Natural killer cell (primary cell): ENCODE results near the gene PRICKLE3. TPM values are rescaled to one million over a fixed set of nuclear protein-coding genes. Genes with fewer than 3 reads are reported as not detected.

Experiments
- ATAC-seq, 3 donors: fragments of 150-1000 bp in 2 of 3; fragments of 200-7000 bp in 1 of 3; cut with Tn5 transposase; 1 replicate in 1 of 3; 2 replicates in 2 of 3; pipeline ENCODE4 v1.10.0; 2021; ENCODE audit warnings: mild to moderate bottlenecking in 2 of 3, moderate library complexity in 2 of 3
- DNase-seq, 2 donors: peaks; one replicate each; pipeline versions ENCODE4 v3.0.0 to v3.0.0-alpha.2; 2013 to 2021; ENCODE audit warnings: mixed read lengths in 1 of 2
- H3K27ac ChIP-seq: one replicate; pipeline ENCODE4 v1.5.1; 2013; ENCODE audit warnings: mild to moderate bottlenecking, low read length
- H3K27me3 ChIP-seq: one replicate; pipeline ENCODE4 v1.6.1; 2013; ENCODE audit warnings: low read length; ENCODE audit not compliant: control insufficient read depth, insufficient read depth
- H3K36me3 ChIP-seq: one replicate; pipeline ENCODE4 v1.6.1; 2013; ENCODE audit warnings: low read length; ENCODE audit not compliant: control insufficient read depth, insufficient read depth
- H3K4me1 ChIP-seq: one replicate; pipeline ENCODE4 v1.6.1; 2013; ENCODE audit warnings: low read length; ENCODE audit not compliant: control insufficient read depth, insufficient read depth
- H3K4me3 ChIP-seq: one replicate; pipeline ENCODE4 v1.5.1; 2013; ENCODE audit warnings: low read length
- H3K9me3 ChIP-seq: one replicate; pipeline ENCODE4 v1.6.1; 2013; ENCODE audit warnings: low read length; ENCODE audit not compliant: control insufficient read depth, insufficient read depth
- H3K27ac Mint-ChIP-seq, 2 donors: one replicate each; pipeline ENCODE4 v1.8.0; 2022; ENCODE audit warnings: mild to moderate bottlenecking in 2 of 2, mixed read lengths in 2 of 2, moderate library complexity in 1 of 2
- H3K27me3 Mint-ChIP-seq, 2 donors: one replicate each; pipeline ENCODE4 v1.8.0; 2022; ENCODE audit warnings: low read depth in 2 of 2, mixed read lengths in 2 of 2
- H3K36me3 Mint-ChIP-seq: one replicate; pipeline ENCODE4 v1.8.0; 2022; ENCODE audit warnings: mixed read lengths
- H3K4me1 Mint-ChIP-seq, 2 donors: one replicate each; pipeline ENCODE4 v1.8.0; 2022; ENCODE audit warnings: mixed read lengths in 2 of 2
- H3K4me3 Mint-ChIP-seq: one replicate; pipeline ENCODE4 v1.8.0; 2022; ENCODE audit warnings: mild to moderate bottlenecking, moderate library complexity, mixed read lengths
- H3K9me3 Mint-ChIP-seq, 2 donors: one replicate each; pipeline ENCODE4 v1.8.0; 2022; ENCODE audit warnings: mixed read lengths in 2 of 2
- CTCF ChIP-seq: fragments of 200-600 bp; IDR thresholded peaks from one replicate; pipeline ENCODE4 v1.8.0; 2022; ENCODE audit warnings: antibody characterized with exemption
- WGBS: methylation state at CpG from one replicate; pipeline ENCODE4 v1.1.7; 2013; ENCODE audit warnings: missing lambda C conversion rate; ENCODE audit not compliant: insufficient coverage; 5-methylcytosine and 5-hydroxymethylcytosine counted together
- intact Hi-C: fragments of 100-400 bp; cut with micrococcal nuclease; formaldehyde crosslinking; loops from one replicate; pipeline ENCODE4 v1.14.2; 2022
- total RNA-seq, 4 donors: library from RNA; stranded (reverse); fragments of 120-200 nt in 1 of 4; gene quantifications; one replicate each; pipeline versions ENCODE4 v1.2.3 to v1.2.4, GENCODE V29; 2013 to 2022

Gene PRICKLE3
- total RNA-seq, 3 donors from 2014 or later (not counting 1 experiment from before 2014, with no cell fraction given), result 6.2 to 7.9 (median 6.3) TPM

- Mint-ChIP-seq H3K27me3 (no peaks in the 10 kb centered on the region), H3K27ac (no peak overlapping the region), H3K4me1 (peaks cover 0 to 19% of the 10 kb centered on the region in 2 donors), H3K9me3 (no peaks in the 10 kb centered on the region), H3K4me3 (no peak overlapping the region), H3K36me3 (no peaks in the 10 kb centered on the region)
- H3K9me3 ChIP-seq, result no peaks in the 10 kb centered on the region
- DNase-seq, result no peak
- no peak overlapping the region for H3K27ac ChIP-seq
- peaks cover 18% of the 10 kb centered on the region for H3K4me1 ChIP-seq
- 91% methylated on average over 12 of the region's 13 CpGs for WGBS
- no peak overlapping the region for H3K4me3 ChIP-seq
- intact Hi-C loops, result no loop called here
- TF ChIP-seq CTCF, result no peak
- H3K36me3 ChIP-seq, result no peaks in the 10 kb centered on the region
- H3K27me3 ChIP-seq, result no peaks in the 10 kb centered on the region
- no peak for ATAC-seq
These were observed 11.4 kb upstream of the PRICKLE3 start for GRCh38 chrX:49197543-49198087.

GRCh38 chrX:49193542-49193964, 7.4 kb upstream of the PRICKLE3 start:
- intact Hi-C loops, result no loop called here
- no peaks in the 10 kb centered on the region for H3K36me3 Mint-ChIP-seq
- Histone ChIP-seq H3K27ac (no peak overlapping the region), H3K36me3 (no peaks in the 10 kb centered on the region), H3K4me3 (no peak overlapping the region), H3K9me3 (no peaks in the 10 kb centered on the region), H3K27me3 (no peaks in the 10 kb centered on the region), H3K4me1 (peaks cover 12% of the 10 kb centered on the region)
- no peak overlapping the region for H3K27ac Mint-ChIP-seq
- no peaks in the 10 kb centered on the region for H3K9me3 Mint-ChIP-seq
- no peak for TF ChIP-seq CTCF
- DNase-seq (no peak), ATAC-seq (no peak)
- H3K4me1 Mint-ChIP-seq, result peaks cover 0 to 17% of the 10 kb centered on the region in 2 donors
- H3K4me3 Mint-ChIP-seq, result no peak overlapping the region
- H3K27me3 Mint-ChIP-seq, result no peaks in the 10 kb centered on the region
- WGBS, result 83% methylated on average over 2 of the region's 2 CpGs

- H3K36me3 ChIP-seq, result no peaks in the 10 kb centered on the region
- no peaks in the 10 kb centered on the region for H3K27me3 ChIP-seq
- H3K4me1 Mint-ChIP-seq, result peaks cover 0 to 12% of the 10 kb centered on the region in 2 donors
- no peaks in the 10 kb centered on the region for H3K9me3 Mint-ChIP-seq
- WGBS, result 74% methylated on average over 10 of the region's 10 CpGs
- H3K4me1 ChIP-seq, result peaks cover 12% of the 10 kb centered on the region
- no peak overlapping the region for H3K4me3 ChIP-seq
- no peak overlapping the region for H3K27ac ChIP-seq
- intact Hi-C loops, result no loop called here
- peak overlapping the region; percentile 25 for H3K4me3 Mint-ChIP-seq
- H3K36me3 Mint-ChIP-seq, result no peaks in the 10 kb centered on the region
- peak; percentile 45 for TF ChIP-seq CTCF
- H3K27me3 Mint-ChIP-seq, result no peaks in the 10 kb centered on the region
- ATAC-seq (no peak), DNase-seq (peak in 1 of 2 donors; percentile 57)
- H3K27ac Mint-ChIP-seq, result no peak overlapping the region
- no peaks in the 10 kb centered on the region for H3K9me3 ChIP-seq
These were observed 6.7 kb upstream of the PRICKLE3 start for GRCh38 chrX:49192722-49193328.
